ENCODE data around the gene ACAA2. TPM values are rescaled to one million over a fixed set of nuclear protein-coding genes. Genes with fewer than 3 reads are reported as not detected.
"Not testable (repeated sequence)": the region's sequence is repeated elsewhere in the genome, so short reads cannot be mapped to it uniquely, and the experiment has no call there.

ACAA2 gene
- total RNA-seq, 6 experiments from 2014 or later, result 312 to 644 (median 421) TPM

DNA sequence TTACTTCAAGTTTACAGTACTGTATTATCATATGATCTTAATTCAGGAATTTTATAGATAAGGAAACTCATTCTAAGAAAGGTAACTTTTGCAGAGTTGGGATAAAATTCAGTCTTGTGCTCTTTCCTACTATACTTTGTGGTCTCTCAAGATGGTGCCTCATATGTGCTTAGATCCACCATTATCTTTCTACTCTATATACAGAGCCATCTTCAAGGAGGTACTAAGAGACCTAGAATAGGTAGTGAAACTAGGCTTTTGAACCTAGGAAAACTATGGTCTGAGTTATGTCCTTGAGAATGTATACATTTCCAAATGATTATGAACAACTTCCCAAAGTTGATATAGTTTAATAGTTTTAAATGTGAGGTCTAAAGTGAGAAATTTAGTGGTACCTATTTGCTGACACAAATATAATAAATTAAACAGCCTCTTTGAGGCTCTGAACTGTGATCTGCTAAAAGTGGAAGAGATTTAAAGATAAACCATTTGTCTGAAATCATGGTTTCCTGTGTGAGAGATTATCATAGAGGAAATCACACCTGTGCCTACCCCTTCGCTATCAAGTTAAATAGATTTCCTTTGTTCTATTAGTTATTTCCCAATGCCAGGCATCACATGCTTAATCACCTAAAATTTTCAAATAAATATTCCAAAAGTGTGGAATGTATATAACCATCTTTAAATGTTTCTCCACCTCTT is 27.2 kb downstream of the ACAA2 start:
- peaks cover 7 to 79% (median 51%) of the 10 kb centered on the region in 4 donors for H3K36me3 ChIP-seq
- no peaks in the 10 kb centered on the region for H3K27me3 ChIP-seq
- H3K4me3 ChIP-seq, result no peak overlapping the region
- intact Hi-C loops (cut with DNase I), result no loop called here
- DNase-seq (no peak), ATAC-seq (no peak)
- peaks cover 0 to 27% (median 13%) of the 10 kb centered on the region in 4 donors for H3K4me1 ChIP-seq
- H3K9me3 ChIP-seq, result no peaks in the 10 kb centered on the region
- 67% methylated on average over 1 of the region's 1 CpG for WGBS (ENCODE audit: insufficient coverage, low coverage, low lambda C conversion rate, missing lambda C conversion rate)
- no peak overlapping the region for H3K27ac ChIP-seq
- TF ChIP-seq, protein P1, sequence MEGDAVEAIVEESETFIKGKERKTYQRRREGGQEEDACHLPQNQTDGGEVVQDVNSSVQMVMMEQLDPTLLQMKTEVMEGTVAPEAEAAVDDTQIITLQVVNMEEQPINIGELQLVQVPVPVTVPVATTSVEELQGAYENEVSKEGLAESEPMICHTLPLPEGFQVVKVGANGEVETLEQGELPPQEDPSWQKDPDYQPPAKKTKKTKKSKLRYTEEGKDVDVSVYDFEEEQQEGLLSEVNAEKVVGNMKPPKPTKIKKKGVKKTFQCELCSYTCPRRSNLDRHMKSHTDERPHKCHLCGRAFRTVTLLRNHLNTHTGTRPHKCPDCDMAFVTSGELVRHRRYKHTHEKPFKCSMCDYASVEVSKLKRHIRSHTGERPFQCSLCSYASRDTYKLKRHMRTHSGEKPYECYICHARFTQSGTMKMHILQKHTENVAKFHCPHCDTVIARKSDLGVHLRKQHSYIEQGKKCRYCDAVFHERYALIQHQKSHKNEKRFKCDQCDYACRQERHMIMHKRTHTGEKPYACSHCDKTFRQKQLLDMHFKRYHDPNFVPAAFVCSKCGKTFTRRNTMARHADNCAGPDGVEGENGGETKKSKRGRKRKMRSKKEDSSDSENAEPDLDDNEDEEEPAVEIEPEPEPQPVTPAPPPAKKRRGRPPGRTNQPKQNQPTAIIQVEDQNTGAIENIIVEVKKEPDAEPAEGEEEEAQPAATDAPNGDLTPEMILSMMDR (IDR thresholded peaks at IDR 0.05), result no peak

DNA sequence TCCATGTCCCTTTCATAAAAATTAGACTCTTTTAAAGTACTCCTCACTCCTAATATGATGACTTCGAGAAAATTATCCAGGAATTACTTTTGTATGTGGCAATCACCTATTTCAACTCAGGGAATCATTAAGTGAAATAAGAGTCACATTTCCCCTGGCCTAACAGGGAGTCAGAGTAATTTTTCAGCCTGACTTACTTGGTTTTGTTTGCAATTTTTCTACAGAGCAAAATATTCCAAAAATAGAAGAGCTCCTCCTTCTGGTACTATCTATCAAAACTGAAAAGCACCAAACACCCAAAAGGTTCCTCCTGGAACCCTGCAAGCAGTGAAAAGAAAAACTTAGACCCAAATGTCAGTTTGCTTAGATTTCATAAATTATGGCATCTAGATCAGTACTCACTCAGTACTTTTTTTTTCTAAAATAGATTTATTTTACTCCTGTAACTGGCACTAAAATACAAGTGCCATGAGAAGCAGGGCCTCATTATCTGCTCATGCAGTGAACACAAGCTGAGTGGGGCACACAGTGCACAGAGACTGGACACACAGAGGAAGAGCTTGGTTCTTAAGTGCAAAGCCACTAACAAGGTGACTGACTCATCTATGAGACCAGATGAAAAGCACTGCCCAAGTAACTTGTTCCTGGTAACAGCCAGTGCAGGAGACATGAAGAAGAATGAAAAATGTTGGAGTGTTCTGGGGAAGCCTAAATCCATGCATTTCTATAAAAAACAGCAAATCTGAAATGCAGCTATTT is 28.7 kb downstream of the ACAA2 start:
- DNase-seq, result no peak
- TF ChIP-seq, protein P1 (IDR thresholded peaks at IDR 0.05), result peak; percentile 20 to 36 (median 36)
- no peak for TF ChIP-seq POLR2A (IDR thresholded peaks at IDR 0.05)
- Histone ChIP-seq H3K27ac (no peak overlapping the region), H3K4me1 (peaks cover 0 to 21% (median 10%) of the 10 kb centered on the region in 4 donors), H3K4me3 (no peak overlapping the region), H3K36me3 (peaks cover 7 to 65% (median 45%) of the 10 kb centered on the region in 4 donors), H3K27me3 (no peaks in the 10 kb centered on the region), H3K9me3 (no peaks in the 10 kb centered on the region)
- intact Hi-C loops (cut with DNase I), result no loop called here
- ATAC-seq, result peak in 2 of 4 donors; percentile 15 to 45
- 16% methylated on average over 1 of the region's 1 CpG for WGBS (ENCODE audit: insufficient coverage, low coverage, low lambda C conversion rate, missing lambda C conversion rate)

DNA sequence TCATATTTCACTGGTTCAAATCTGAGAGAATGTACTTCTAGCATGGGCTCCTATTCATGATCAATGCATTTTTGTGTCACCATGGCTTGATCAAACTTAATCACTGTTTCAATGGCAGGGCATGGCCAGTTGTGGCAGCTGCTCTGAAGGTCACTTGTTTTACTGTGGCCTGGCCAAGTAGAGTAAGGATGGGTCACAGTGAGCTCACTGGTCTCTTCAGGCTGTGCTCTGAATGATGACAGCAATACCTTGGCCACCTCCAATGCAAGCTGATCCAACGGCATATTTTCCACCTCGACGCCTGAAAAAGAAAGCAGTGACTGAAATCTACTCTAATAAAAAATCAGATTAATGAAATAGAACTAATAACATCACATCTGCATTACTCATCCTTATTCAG is 29.7 kb downstream of the ACAA2 start:
- H3K9me3 ChIP-seq; H3K27me3 ChIP-seq; intact Hi-C loops (cut with DNase I); H3K4me3 ChIP-seq; DNase-seq; H3K27ac ChIP-seq: not testable (repeated sequence)
- 34% methylated on average over 3 of the region's 3 CpGs for WGBS (ENCODE audit: insufficient coverage, low coverage, low lambda C conversion rate, missing lambda C conversion rate)
- peaks cover 0 to 13% (median 5%) of the 10 kb centered on the region in 4 donors for H3K4me1 ChIP-seq
- peak in 3 of 4 donors; percentile 19 to 50 (median 39) for ATAC-seq
- H3K36me3 ChIP-seq, result peaks cover 7 to 64% (median 45%) of the 10 kb centered on the region in 4 donors

DNA sequence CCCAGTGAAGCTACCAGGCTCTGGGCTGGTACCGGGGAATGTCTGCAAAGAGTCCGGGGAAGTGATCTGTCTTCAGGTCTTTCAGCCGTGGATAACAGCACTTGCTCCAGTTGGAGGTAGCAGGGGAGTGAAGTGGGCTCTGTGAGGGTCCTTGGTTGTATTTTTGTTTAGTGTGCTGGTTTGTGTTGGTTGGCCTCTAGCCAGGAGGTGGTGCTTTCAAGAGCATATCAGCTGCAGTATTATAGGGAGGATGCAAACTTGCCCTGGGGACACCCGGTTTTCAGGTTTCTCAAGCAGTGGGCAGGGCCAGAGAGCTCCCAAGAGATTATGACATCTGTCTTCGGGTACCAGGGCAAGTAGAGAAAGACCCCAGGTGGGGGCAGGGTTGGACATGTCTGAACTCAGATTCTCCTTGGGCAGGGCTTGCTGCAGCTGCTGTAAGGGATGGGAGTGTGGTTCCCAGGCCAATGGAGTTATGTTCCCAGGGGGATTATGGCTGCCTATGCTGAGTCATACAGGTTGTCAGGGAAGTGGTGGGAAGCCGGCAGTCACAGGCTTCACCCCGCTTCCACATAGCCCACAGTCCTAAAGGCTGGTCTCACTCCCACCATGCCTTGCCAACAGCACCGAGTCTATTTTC is 34.4 kb downstream of the ACAA2 start:
- intact Hi-C loops (cut with DNase I), result no loop called here
- 82% methylated on average over 2 of the region's 8 CpGs for WGBS (ENCODE audit: insufficient coverage, low coverage, low lambda C conversion rate, missing lambda C conversion rate)
- peak in 1 of 4 donors; percentile 46 for ATAC-seq

More for the DNA sequence above, 34.4 kb downstream of the ACAA2 start:
- Histone ChIP-seq H3K27ac (no peak overlapping the region), H3K4me1 (no peaks in the 10 kb centered on the region), H3K27me3 (no peaks in the 10 kb centered on the region), H3K36me3 (peaks cover 4 to 28% (median 21%) of the 10 kb centered on the region in 4 donors), H3K9me3 (no peaks in the 10 kb centered on the region), H3K4me3 (no peak overlapping the region)
- DNase-seq, result no peak
- TF ChIP-seq, protein P1 (IDR thresholded peaks at IDR 0.05), result no peak
- no peak for TF ChIP-seq POLR2A (IDR thresholded peaks at IDR 0.05)
